Peyer's patch (tissue), 4 donors: ENCODE data around the gene SEMA5B. TPM values are rescaled to one million over a fixed set of nuclear protein-coding genes. Genes with fewer than 3 reads are reported as not detected.

Source experiments
- DNase-seq, 3 donors: peaks; one replicate each; pipeline ENCODE4 v3.0.0-alpha.2; 2017 to 2019
- H3K27ac ChIP-seq, 4 donors: fragments of 200-600 bp; sonication (generic); one replicate each; pipeline ENCODE4 v1.5.1; 2016 to 2019
- H3K27me3 ChIP-seq, 2 donors: fragments of 200-600 bp; sonication (generic); one replicate each; pipeline ENCODE4 v1.5.1; 2019
- H3K36me3 ChIP-seq, 3 donors: fragments of 200-600 bp; sonication (generic); one replicate each; pipeline ENCODE4 v1.5.1; 2016 to 2019
- H3K4me1 ChIP-seq, 4 donors: fragments of 200-600 bp; sonication (generic); one replicate each; pipeline ENCODE4 v1.5.1; 2016 to 2019
- H3K4me3 ChIP-seq, 4 donors: fragments of 200-600 bp; sonication (generic); 1 replicate in 3 of 4; 2 replicates in 1 of 4; pipeline ENCODE4 v1.5.1; 2016 to 2019; ENCODE audit warnings: mild to moderate bottlenecking in 1 of 4
- H3K9me3 ChIP-seq, 4 donors: fragments of 200-600 bp; sonication (generic); one replicate each; pipeline ENCODE4 v1.5.1; 2016 to 2019; ENCODE audit warnings: mild to moderate bottlenecking in 1 of 4
- CTCF ChIP-seq, 6 experiments: fragments of 450-650 bp in 4 of 6; fragments of 200-600 bp in 2 of 6; sonication (generic) in 1 of 6; IDR thresholded peaks; one replicate each; pipeline ENCODE4 v1.5.1; 2017 to 2019; ENCODE audit warnings: antibody characterized with exemption in 6 of 6, mild to moderate bottlenecking in 3 of 6, moderate library complexity in 1 of 6
- POLR2A ChIP-seq, 2 donors: fragments of 450-650 bp; IDR thresholded peaks; one replicate each; pipeline ENCODE4 v1.5.1; 2017; ENCODE audit warnings: antibody characterized with exemption in 2 of 2, mild to moderate bottlenecking in 2 of 2, moderate library complexity in 2 of 2
- total RNA-seq, 4 donors: library from RNA; depleted of rRNA; stranded (reverse); fragments of >200 nt; gene quantifications; one replicate each; pipeline ENCODE4 v1.1.0, GENCODE V29; 2016

Gene SEMA5B
- total RNA-seq, 4 donors from 2014 or later = 0.54 to 6.8 (median 2.5) TPM; not detected in 1

DNA sequence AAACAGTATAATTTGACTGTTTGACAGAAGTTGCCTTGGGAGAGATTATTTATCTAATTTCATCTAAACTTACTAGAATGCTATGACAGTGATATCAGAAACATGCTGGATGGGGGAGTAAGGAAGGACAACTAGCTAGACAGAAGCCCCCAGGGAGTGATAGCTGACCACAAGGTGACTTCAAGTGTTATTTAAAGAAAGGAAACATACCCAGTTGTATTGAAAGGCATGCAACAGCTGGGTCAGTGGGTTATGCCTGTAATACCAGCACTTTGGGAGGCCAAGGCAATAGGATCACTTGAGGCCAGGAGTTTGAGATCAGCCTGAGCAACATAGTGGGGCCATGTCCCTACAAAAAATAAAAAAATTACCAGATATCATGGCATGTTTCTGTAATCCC lies 163.1 kb downstream of the SEMA5B start:
- Histone ChIP-seq H3K27me3 (no peaks in the 10 kb centered on the region), H3K9me3 (no peaks in the 10 kb centered on the region), H3K27ac (no peak overlapping the region), H3K4me3 (no peak overlapping the region), H3K36me3 (no peaks in the 10 kb centered on the region), H3K4me1 (no peaks in the 10 kb centered on the region)
- no peak for DNase-seq
- TF ChIP-seq POLR2A (IDR thresholded peaks at IDR 0.05) = no peak
- no peak for TF ChIP-seq CTCF (IDR thresholded peaks at IDR 0.05)

DNA sequence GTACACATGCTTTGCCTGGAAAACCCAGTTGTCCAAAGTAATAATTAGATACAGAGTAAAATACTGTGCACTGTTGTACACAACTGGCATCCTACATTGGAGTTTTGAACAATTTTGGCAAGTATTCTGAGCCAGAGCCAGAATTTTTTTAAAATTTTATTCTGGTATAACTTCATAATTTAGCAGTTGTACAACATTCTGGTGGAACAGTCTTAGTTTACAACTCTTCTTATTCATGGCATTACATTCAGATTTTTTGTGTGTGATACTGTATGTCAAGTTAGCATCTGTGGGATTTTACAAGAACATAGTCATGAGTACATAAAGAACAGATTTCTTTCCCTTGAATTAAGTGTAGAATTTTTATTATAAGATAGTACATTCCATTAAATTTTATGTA lies 165.2 kb downstream of the SEMA5B start:
- Histone ChIP-seq H3K9me3 (no peaks in the 10 kb centered on the region), H3K4me3 (no peak overlapping the region), H3K36me3 (no peaks in the 10 kb centered on the region), H3K27ac (no peak overlapping the region), H3K27me3 (no peaks in the 10 kb centered on the region), H3K4me1 (no peaks in the 10 kb centered on the region)
- no peak for DNase-seq
- TF ChIP-seq POLR2A (IDR thresholded peaks at IDR 0.05) = no peak
- no peak for TF ChIP-seq CTCF (IDR thresholded peaks at IDR 0.05)

Other genes starting within 250 kb of the SEMA5B start
- 10 to 100 TPM in 3 of 4 donors, 1 to 10 TPM in 1; 10.0 to 28.1 (median 12.9) TPM for gene HSPBAP1, start 233.9 kb downstream of the SEMA5B start, total RNA-seq
- gene SLC49A4, start 232.7 kb downstream of the SEMA5B start, total RNA-seq = 10 to 100 TPM in 3 of 4 donors, 1 to 10 TPM in 1; 3.3 to 29.4 (median 13.0) TPM
- 10 to 100 TPM; 13.7 to 63.5 (median 19.4) TPM for gene PDIA5, start 39.3 kb upstream of the SEMA5B start, total RNA-seq
- 10 to 100 TPM in 3 of 4 donors, 1 to 10 TPM in 1; 9.9 to 21.7 (median 16.5) TPM for gene SEC22A, start 174.2 kb upstream of the SEMA5B start, total RNA-seq